ENCODE measurements around the gene KATNIP. TPM values are rescaled to one million over a fixed set of nuclear protein-coding genes. Genes with fewer than 3 reads are reported as not detected.

The KATNIP gene
- total RNA-seq, 1 donor from 2014 or later: 48.7 TPM

GRCh38 chr16:27579087-27579980, 29.4 kb downstream of the KATNIP start:
- no peak for TF ChIP-seq CTCF (IDR thresholded peaks at IDR 0.05; ENCODE audit: unreplicated experiment)
- H3K4me3 Mint-ChIP-seq (ENCODE audit: low read depth): no peak overlapping the region
- H3K27me3 Mint-ChIP-seq: no peaks in the 10 kb centered on the region
- DNase-seq (ENCODE audit: low spot score, unreplicated experiment): no peak
- no peaks in the 10 kb centered on the region for H3K9me3 Mint-ChIP-seq (ENCODE audit: low read depth)
- H3K4me1 Mint-ChIP-seq (ENCODE audit: low read depth): peaks cover 21% of the 10 kb centered on the region
- no peak overlapping the region for H3K27ac Mint-ChIP-seq
- H3K36me3 Mint-ChIP-seq (ENCODE audit: insufficient read depth): peaks cover 20% of the 10 kb centered on the region

GRCh38 chr16:27582883-27583282, 32.9 kb downstream of the KATNIP start:
- Mint-ChIP-seq H3K4me1 (ENCODE audit: low read depth) (peaks cover 21% of the 10 kb centered on the region), H3K27me3 (no peaks in the 10 kb centered on the region), H3K27ac (peak overlapping the region; percentile 40), H3K4me3 (ENCODE audit: low read depth) (no peak overlapping the region), H3K36me3 (ENCODE audit: insufficient read depth) (peaks cover 28% of the 10 kb centered on the region), H3K9me3 (ENCODE audit: low read depth) (no peaks in the 10 kb centered on the region)
- no peak for DNase-seq (ENCODE audit: low spot score, unreplicated experiment)
- no peak for TF ChIP-seq CTCF (IDR thresholded peaks at IDR 0.05; ENCODE audit: unreplicated experiment)

GRCh38 chr16:27583634-27584033, 33.7 kb downstream of the KATNIP start:
- peaks cover 21% of the 10 kb centered on the region for H3K4me1 Mint-ChIP-seq (ENCODE audit: low read depth)

GRCh38 chr16:27585200-27585599, 35.3 kb downstream of the KATNIP start:
- Mint-ChIP-seq H3K27me3 (no peaks in the 10 kb centered on the region), H3K4me3 (ENCODE audit: low read depth) (no peak overlapping the region), H3K27ac (no peak overlapping the region), H3K4me1 (ENCODE audit: low read depth) (peaks cover 16% of the 10 kb centered on the region), H3K36me3 (ENCODE audit: insufficient read depth) (peaks cover 31% of the 10 kb centered on the region), H3K9me3 (ENCODE audit: low read depth) (no peaks in the 10 kb centered on the region)
- no peak for TF ChIP-seq CTCF (IDR thresholded peaks at IDR 0.05; ENCODE audit: unreplicated experiment)
- DNase-seq (ENCODE audit: low spot score, unreplicated experiment): no peak

More at GRCh38 chr16:27583634-27584033, 33.7 kb downstream of the KATNIP start:
- no peaks in the 10 kb centered on the region for H3K27me3 Mint-ChIP-seq
- TF ChIP-seq CTCF (IDR thresholded peaks at IDR 0.05; ENCODE audit: unreplicated experiment): no peak
- H3K9me3 Mint-ChIP-seq (ENCODE audit: low read depth): no peaks in the 10 kb centered on the region
- DNase-seq (ENCODE audit: low spot score, unreplicated experiment): no peak
- peaks cover 28% of the 10 kb centered on the region for H3K36me3 Mint-ChIP-seq (ENCODE audit: insufficient read depth)
- no peak overlapping the region for H3K4me3 Mint-ChIP-seq (ENCODE audit: low read depth)
- no peak overlapping the region for H3K27ac Mint-ChIP-seq

GRCh38 chr16:27586711-27587110, 36.8 kb downstream of the KATNIP start:
- no peak for DNase-seq (ENCODE audit: low spot score, unreplicated experiment)
- Mint-ChIP-seq H3K4me3 (ENCODE audit: low read depth) (no peak overlapping the region), H3K27ac (no peak overlapping the region), H3K9me3 (ENCODE audit: low read depth) (no peaks in the 10 kb centered on the region), H3K4me1 (ENCODE audit: low read depth) (peaks cover 16% of the 10 kb centered on the region), H3K36me3 (ENCODE audit: insufficient read depth) (peaks cover 27% of the 10 kb centered on the region), H3K27me3 (no peaks in the 10 kb centered on the region)
- TF ChIP-seq CTCF (IDR thresholded peaks at IDR 0.05; ENCODE audit: unreplicated experiment): no peak

Measured in progenitor cell of endocrine pancreas (in vitro differentiated cells).